GM12865 (cell line): ENCODE results near the gene AHSP.

Source experiments
- DNase-seq: peaks from one replicate; pipeline ENCODE4 v3.0.0; 2010; ENCODE audit warnings: low read depth
- H3K4me3 ChIP-seq: 2 replicates; pipeline ENCODE4 v1.5.1; 2011; ENCODE audit warnings: mild to moderate bottlenecking, low read depth, low read length, control low read depth
- TF ChIP-seq, protein P1 (sequence below): IDR thresholded peaks from 2 replicates; pipeline ENCODE4 v1.5.1; 2011; ENCODE audit warnings: low read length, control low read depth, low read depth, inconsistent platforms; ENCODE audit not compliant: insufficient read depth; ENCODE audit errors: missing control alignments

AHSP gene

DNA sequence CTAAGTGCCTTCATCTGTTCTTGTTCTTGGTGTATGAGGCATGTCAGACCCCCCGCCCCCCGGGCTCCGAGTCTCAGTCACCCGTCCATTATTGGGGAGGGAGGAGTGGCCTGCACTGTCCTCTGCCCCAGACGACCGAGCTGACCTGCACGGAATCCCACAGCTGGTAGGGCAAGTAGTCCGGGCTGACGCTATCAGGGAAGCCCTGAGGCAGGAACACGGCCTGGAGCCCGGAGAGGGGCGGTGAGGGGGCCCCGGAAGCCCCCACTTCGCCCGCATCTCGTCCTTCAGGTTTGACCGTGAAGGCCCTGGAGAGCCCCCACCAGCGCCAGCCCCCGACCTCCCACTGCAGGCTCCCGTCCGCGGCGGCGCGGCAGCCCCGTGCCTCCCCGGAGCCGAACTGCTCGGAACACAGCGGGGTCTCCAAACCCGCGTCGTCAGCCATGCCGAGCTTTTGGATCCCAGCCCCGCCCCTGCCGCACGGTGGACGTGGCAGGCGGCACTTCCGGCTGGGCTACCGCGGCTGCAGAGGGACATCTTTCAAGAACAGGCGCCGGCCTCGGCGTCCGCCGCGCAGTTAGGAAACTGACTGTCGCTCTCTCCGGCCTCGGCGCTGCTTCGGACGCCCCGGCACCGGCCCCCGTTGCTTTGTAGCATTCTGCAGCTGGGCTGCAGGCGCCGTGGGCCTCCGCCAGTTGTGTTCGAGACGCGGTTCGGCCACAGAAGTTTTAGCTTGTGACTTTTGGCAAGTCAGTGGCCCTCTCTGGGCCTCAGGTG lies 19.6 kb upstream of the AHSP start, which contains the start of gene RUSF1:
Gene RUSF1 (minus strand): TSS at position 463 of the 777 bp plus-strand sequence. CDS start 18 bp downstream, at position 445.
- peak; percentile 94 for DNase-seq
- TF ChIP-seq, protein P1, sequence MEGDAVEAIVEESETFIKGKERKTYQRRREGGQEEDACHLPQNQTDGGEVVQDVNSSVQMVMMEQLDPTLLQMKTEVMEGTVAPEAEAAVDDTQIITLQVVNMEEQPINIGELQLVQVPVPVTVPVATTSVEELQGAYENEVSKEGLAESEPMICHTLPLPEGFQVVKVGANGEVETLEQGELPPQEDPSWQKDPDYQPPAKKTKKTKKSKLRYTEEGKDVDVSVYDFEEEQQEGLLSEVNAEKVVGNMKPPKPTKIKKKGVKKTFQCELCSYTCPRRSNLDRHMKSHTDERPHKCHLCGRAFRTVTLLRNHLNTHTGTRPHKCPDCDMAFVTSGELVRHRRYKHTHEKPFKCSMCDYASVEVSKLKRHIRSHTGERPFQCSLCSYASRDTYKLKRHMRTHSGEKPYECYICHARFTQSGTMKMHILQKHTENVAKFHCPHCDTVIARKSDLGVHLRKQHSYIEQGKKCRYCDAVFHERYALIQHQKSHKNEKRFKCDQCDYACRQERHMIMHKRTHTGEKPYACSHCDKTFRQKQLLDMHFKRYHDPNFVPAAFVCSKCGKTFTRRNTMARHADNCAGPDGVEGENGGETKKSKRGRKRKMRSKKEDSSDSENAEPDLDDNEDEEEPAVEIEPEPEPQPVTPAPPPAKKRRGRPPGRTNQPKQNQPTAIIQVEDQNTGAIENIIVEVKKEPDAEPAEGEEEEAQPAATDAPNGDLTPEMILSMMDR = no peak
- H3K4me3 ChIP-seq = peak within 1 kb of the TSS; percentile 100

DNA sequence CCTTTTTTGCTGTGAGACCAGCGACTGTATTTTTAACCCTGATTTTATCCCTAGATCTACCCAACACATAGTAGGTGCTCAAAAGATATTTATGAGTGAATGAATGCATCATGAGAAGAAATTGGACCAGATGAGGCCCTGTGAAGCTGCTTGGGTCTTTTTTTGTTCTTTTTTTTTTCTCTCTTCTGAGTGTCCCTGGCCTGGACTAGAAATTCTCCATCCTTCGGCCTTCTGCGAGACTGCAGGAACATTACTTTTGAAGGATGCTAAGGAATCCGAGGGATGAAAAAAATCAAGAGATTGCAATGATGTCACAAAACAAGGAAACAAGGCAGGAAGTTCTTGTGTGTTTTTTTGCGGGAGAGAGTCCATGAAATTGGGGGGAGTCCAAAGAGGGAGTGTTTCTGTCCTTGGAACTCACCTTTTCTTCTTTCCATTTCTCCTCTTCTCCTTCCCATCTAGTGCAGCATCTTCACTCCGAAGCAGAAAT lies 18.9 kb upstream of the AHSP start:
- no peak for DNase-seq
- H3K4me3 ChIP-seq = peak overlapping the region; percentile 100
- TF ChIP-seq, protein P1 = no peak

DNA sequence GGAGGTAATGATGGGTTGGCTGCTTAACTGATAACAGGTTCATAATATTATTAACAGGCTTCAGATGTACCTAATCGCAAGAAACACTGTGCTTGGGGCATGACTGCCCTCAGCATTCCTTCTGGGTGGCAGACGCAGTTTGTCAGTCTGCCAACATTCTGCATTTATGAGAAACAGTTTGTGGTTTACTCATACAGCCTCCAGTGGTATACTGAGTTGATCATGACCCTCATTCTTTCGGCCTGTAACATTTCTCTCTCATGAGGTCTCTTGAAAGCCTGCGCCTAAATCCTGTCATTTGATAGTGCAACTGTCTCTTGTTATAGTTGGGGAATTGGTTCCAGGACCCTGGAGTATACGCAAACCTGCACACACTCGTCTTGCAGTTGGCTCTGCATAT lies 14.6 kb upstream of the AHSP start:
- DNase-seq = no peak
- TF ChIP-seq, protein P1 = no peak

DNA sequence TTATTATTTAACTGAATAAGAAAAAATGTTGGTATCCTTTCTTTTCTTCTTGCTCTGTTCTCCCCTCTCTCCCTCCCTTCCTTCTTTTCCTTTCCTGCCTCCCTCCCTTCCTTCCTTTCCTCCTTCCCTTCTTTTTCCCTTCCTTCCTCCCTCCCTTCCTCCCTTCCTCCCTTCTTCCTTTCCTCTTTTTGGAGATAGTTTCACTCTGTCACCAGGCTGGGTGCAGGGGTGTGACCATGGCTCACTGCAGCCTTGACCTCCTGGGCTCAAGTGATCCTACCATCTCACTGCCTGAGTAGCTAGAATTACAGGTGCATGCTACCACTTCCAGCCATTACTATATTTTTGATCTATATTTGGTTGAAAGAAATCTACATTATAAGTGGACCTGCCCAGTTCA lies 13.8 kb upstream of the AHSP start:
- H3K4me3 ChIP-seq = no peak overlapping the region
- DNase-seq = no peak
- TF ChIP-seq, protein P1 = no peak

More for the DNA sequence above, 14.6 kb upstream of the AHSP start:
- H3K4me3 ChIP-seq = no peak overlapping the region

DNA sequence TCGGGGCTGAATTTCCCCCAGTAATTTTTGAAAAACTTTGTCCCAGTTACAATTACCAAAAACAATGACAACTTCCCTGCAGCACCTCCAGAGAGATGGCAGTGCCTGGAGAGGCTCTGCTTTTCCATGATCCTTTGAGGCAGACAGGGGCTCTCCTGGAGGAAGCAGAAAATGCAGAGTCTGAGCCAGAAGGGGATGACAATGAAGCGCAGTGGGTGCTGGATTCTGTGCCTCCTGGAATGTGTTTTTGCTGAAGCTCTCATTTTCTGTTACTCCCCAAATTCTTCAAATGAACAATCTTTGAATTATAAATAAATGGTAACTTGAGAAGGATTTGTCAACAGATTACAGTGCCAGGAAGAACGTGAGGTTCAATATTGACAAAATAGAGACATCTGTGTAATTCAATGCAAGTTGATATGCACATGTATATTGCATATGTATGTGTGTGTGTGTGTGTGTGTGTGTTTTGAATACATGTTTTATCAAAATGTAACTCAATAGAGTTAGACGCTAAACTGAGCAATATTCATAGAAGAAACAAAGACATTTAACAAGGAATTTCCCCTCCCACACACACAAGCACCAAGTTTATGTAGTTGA lies 9.8 kb upstream of the AHSP start:
- DNase-seq = no peak
- TF ChIP-seq, protein P1 = no peak
- no peak overlapping the region for H3K4me3 ChIP-seq

DNA sequence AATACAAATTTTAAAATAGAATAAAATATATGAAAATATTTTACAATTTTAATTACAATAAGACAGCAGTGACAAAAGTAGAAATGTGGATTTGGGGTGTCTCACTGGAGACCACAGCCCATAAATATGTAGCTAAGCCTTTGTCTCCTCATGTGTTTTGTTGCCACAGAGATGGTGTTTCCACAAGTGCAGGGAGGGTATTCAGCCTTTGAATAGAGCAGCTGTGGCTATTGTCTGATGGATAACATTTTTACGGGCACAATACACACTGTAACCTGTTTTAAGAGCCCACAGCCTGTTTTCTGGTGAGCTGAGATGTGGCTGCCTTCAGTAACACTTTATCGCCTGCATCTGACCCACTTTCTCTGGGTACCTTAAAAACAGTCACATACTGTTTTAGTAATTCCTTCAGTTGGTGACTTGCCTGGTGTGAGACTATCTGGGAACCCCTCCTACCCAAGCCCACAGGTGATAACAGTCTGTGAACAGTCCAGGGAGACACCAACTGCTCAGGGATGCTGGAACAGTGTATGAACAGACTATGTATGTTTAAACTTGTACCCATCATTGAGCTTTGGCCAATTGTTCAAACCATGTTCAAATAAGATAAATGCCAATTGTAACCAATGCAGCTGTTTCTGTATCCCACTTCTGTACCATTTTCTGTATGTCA lies 7.8 kb upstream of the AHSP start:
- TF ChIP-seq, protein P1 = no peak
- DNase-seq = no peak
- no peak overlapping the region for H3K4me3 ChIP-seq
